HG03159 (cell line): ENCODE results near the gene DENND5A.

Source experiments
- ATAC-seq: cut with Tn5 transposase; IDR thresholded peaks from one replicate; pipeline ENCODE4 v1.9.1; 2021; ENCODE audit warnings: mild to moderate bottlenecking, moderate library complexity; ENCODE audit not compliant: unreplicated experiment

The DENND5A gene

GRCh38 chr11:9142732-9143131 is 122.4 kb downstream of the DENND5A start:
- ATAC-seq: no peak

GRCh38 chr11:9141186-9141585 is 124.0 kb downstream of the DENND5A start:
- ATAC-seq: no peak

- no peak for ATAC-seq
Measured at GRCh38 chr11:9139628-9140357, 125.4 kb downstream of the DENND5A start.

- ATAC-seq: no peak
Measured at GRCh38 chr11:9138612-9139579, 126.3 kb downstream of the DENND5A start.

GRCh38 chr11:9138133-9138453 is 127.1 kb downstream of the DENND5A start:
- no peak for ATAC-seq

GRCh38 chr11:9137293-9138132 is 127.6 kb downstream of the DENND5A start:
- peak; percentile 89 for ATAC-seq

GRCh38 chr11:9136741-9137140 is 128.4 kb downstream of the DENND5A start:
- no peak for ATAC-seq

- ATAC-seq: no peak
Measured at GRCh38 chr11:9133956-9134355, 131.2 kb downstream of the DENND5A start.

GRCh38 chr11:9132203-9132878 is 132.8 kb downstream of the DENND5A start:
- no peak for ATAC-seq

- no peak for ATAC-seq
Measured at GRCh38 chr11:9130297-9130696, 134.9 kb downstream of the DENND5A start.

GRCh38 chr11:9126636-9127035 is 138.5 kb downstream of the DENND5A start:
- ATAC-seq: no peak

GRCh38 chr11:9125185-9125886 is 139.8 kb downstream of the DENND5A start:
- no peak for ATAC-seq

- ATAC-seq: no peak
Measured at GRCh38 chr11:9123595-9124304, 141.4 kb downstream of the DENND5A start.

GRCh38 chr11:9121469-9121796 is 143.7 kb downstream of the DENND5A start:
- ATAC-seq: no peak

GRCh38 chr11:9120664-9121468 is 144.3 kb downstream of the DENND5A start:
- no peak for ATAC-seq

GRCh38 chr11:9118277-9118676 is 146.9 kb downstream of the DENND5A start:
- ATAC-seq: no peak

GRCh38 chr11:9112075-9112474 is 153.1 kb downstream of the DENND5A start:
- no peak for ATAC-seq

- ATAC-seq: no peak
Measured at GRCh38 chr11:9109858-9110731, 155.1 kb downstream of the DENND5A start.
